ENCODE data around the gene EVC2.

- no peak for TF ChIP-seq CTCF (IDR thresholded peaks at IDR 0.05)
- no peak for TF ChIP-seq POLR2AphosphoS5 (IDR thresholded peaks at IDR 0.05; ENCODE audit: low read depth, low read length)
Observed at GRCh38 chr4:5647351-5647750, 61.0 kb downstream of the EVC2 start.
